Vagina (tissue), 2 donors: ENCODE results near the gene ATXN1.

Source experiments
- CTCF ChIP-seq, 3 experiments: fragments of 450-650 bp in 2 of 3; fragments of 200-600 bp in 1 of 3; sonication (generic) in 1 of 3; IDR thresholded peaks; one replicate each; pipeline ENCODE4 v1.5.1; 2017 to 2019; ENCODE audit warnings: antibody characterized with exemption in 3 of 3, mild to moderate bottlenecking in 2 of 3, moderate library complexity in 2 of 3
- POLR2A ChIP-seq, 2 donors: fragments of 450-650 bp; IDR thresholded peaks; one replicate each; pipeline ENCODE4 v1.6.1; 2017; ENCODE audit warnings: antibody characterized with exemption in 2 of 2, mild to moderate bottlenecking in 2 of 2, moderate library complexity in 2 of 2

- TF ChIP-seq CTCF (IDR thresholded peaks at IDR 0.05) (no peak), POLR2A (IDR thresholded peaks at IDR 0.05) (no peak)
Observed at GRCh38 chr6:16766836-16767745, 5.8 kb upstream of the ATXN1 start.
